ENCODE results near the gene CD4.

The CD4 gene

DNA sequence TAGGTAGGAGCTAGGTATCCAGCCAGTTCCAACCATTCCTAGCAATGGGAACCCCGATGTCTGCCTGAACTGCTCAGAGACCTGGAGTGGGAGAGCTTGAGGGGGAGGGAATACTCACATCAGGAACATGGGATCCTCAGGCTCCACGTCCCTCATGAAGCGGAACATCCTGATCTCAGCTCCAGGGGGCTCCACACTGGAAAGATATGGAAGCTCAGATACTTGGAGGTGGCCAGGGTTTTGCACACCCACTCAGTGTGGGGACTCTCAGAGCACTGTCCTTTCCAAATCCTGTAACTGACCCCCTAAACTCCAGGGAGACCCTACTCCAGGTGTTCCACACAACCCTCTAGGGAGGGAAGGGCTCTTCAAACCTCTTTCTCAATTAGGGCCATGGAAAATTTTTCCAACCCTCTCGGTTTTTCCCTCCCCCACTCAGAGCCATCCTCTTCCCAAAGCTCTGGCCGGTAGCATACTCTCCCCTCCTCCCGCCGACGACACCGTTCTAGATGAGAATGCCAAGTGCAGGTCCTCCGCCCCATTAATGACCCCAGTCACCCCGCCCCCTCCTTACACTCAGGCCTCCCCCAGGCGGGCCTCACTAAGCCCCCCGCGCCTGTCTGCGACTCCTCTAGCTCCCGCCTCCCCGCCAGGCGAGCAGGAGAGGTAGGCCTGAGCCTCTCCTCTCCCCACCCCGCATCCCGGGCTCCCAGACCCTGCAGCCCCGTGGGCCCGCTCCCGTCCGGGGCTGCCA, 37.0 kb upstream of the CD4 start:
- TF ChIP-seq, protein P1, sequence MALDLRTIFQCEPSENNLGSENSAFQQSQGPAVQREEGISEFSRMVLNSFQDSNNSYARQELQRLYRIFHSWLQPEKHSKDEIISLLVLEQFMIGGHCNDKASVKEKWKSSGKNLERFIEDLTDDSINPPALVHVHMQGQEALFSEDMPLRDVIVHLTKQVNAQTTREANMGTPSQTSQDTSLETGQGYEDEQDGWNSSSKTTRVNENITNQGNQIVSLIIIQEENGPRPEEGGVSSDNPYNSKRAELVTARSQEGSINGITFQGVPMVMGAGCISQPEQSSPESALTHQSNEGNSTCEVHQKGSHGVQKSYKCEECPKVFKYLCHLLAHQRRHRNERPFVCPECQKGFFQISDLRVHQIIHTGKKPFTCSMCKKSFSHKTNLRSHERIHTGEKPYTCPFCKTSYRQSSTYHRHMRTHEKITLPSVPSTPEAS (tag by site-specific recombination; IDR thresholded peaks at IDR 0.05) = 0 out of 2 replicates have a peak, but pooled peaks have one; percentile 12
- TF ChIP-seq ZNF146 (tag by site-specific recombination; IDR thresholded peaks at IDR 0.05) (no peak), ZNF571 (tag by site-specific recombination; IDR thresholded peaks at IDR 0.05) (no peak), OSR2 (tag by site-specific recombination; IDR thresholded peaks at IDR 0.05) (no peak), ZNF341 (tag by site-specific recombination; IDR thresholded peaks at IDR 0.05; ENCODE audit: low read depth) (peak; percentile 97), SP2 (tag by site-specific recombination; IDR thresholded peaks at IDR 0.05) (0 out of 2 replicates have a peak, but pooled peaks have one; percentile 44), KLF1 (tag by site-specific recombination; IDR thresholded peaks at IDR 0.05) (peak; percentile 11; the same call in 1 of the 2 replicates), IKZF3 (tag by site-specific recombination; IDR thresholded peaks at IDR 0.05) (peak; percentile 28; the same call in 1 of the 2 replicates)
- TF ChIP-seq, protein P2, sequence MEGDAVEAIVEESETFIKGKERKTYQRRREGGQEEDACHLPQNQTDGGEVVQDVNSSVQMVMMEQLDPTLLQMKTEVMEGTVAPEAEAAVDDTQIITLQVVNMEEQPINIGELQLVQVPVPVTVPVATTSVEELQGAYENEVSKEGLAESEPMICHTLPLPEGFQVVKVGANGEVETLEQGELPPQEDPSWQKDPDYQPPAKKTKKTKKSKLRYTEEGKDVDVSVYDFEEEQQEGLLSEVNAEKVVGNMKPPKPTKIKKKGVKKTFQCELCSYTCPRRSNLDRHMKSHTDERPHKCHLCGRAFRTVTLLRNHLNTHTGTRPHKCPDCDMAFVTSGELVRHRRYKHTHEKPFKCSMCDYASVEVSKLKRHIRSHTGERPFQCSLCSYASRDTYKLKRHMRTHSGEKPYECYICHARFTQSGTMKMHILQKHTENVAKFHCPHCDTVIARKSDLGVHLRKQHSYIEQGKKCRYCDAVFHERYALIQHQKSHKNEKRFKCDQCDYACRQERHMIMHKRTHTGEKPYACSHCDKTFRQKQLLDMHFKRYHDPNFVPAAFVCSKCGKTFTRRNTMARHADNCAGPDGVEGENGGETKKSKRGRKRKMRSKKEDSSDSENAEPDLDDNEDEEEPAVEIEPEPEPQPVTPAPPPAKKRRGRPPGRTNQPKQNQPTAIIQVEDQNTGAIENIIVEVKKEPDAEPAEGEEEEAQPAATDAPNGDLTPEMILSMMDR (tag by site-specific recombination; IDR thresholded peaks at IDR 0.05) = peak; percentile 48; the same call in 1 of the 2 replicates
- TF ChIP-seq, protein P3, sequence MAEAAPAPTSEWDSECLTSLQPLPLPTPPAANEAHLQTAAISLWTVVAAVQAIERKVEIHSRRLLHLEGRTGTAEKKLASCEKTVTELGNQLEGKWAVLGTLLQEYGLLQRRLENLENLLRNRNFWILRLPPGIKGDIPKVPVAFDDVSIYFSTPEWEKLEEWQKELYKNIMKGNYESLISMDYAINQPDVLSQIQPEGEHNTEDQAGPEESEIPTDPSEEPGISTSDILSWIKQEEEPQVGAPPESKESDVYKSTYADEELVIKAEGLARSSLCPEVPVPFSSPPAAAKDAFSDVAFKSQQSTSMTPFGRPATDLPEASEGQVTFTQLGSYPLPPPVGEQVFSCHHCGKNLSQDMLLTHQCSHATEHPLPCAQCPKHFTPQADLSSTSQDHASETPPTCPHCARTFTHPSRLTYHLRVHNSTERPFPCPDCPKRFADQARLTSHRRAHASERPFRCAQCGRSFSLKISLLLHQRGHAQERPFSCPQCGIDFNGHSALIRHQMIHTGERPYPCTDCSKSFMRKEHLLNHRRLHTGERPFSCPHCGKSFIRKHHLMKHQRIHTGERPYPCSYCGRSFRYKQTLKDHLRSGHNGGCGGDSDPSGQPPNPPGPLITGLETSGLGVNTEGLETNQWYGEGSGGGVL (tag by site-specific recombination; IDR thresholded peaks at IDR 0.05) = peak; percentile 82
- TF ChIP-seq, protein P4, sequence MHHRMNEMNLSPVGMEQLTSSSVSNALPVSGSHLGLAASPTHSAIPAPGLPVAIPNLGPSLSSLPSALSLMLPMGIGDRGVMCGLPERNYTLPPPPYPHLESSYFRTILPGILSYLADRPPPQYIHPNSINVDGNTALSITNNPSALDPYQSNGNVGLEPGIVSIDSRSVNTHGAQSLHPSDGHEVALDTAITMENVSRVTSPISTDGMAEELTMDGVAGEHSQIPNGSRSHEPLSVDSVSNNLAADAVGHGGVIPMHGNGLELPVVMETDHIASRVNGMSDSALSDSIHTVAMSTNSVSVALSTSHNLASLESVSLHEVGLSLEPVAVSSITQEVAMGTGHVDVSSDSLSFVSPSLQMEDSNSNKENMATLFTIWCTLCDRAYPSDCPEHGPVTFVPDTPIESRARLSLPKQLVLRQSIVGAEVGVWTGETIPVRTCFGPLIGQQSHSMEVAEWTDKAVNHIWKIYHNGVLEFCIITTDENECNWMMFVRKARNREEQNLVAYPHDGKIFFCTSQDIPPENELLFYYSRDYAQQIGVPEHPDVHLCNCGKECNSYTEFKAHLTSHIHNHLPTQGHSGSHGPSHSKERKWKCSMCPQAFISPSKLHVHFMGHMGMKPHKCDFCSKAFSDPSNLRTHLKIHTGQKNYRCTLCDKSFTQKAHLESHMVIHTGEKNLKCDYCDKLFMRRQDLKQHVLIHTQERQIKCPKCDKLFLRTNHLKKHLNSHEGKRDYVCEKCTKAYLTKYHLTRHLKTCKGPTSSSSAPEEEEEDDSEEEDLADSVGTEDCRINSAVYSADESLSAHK (tag by site-specific recombination; IDR thresholded peaks at IDR 0.05) = 0 out of 2 replicates have a peak, but pooled peaks have one; percentile 7
- TF ChIP-seq, protein P5, sequence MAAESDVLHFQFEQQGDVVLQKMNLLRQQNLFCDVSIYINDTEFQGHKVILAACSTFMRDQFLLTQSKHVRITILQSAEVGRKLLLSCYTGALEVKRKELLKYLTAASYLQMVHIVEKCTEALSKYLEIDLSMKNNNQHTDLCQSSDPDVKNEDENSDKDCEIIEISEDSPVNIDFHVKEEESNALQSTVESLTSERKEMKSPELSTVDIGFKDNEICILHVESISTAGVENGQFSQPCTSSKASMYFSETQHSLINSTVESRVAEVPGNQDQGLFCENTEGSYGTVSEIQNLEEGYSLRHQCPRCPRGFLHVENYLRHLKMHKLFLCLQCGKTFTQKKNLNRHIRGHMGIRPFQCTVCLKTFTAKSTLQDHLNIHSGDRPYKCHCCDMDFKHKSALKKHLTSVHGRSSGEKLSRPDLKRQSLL (tag by site-specific recombination; IDR thresholded peaks at IDR 0.05) = peak; percentile 44; the same call in 1 of the 2 replicates
- peak overlapping the region; percentile 99 for H3K4me3 ChIP-seq (ENCODE audit: low read depth, low read length)
- 0 out of 2 replicates have a peak, but pooled peaks cover 2% of the 10 kb centered on the region for H3K4me1 ChIP-seq (ENCODE audit: control insufficient read depth, insufficient read depth, low read length)
- no peaks in the 10 kb centered on the region for H3K9me3 ChIP-seq (ENCODE audit: control insufficient read depth, insufficient read depth, low read depth, low read length)
- ChIA-PET CTCF (interaction anchor here (0.5 to 5.6 kb wide), 32 partner anchors 9 to 249 kb away, joined by 3 to 140 read pairs (median 6); partner anchors contain the start of genes CDCA3, COPS7A, GPR162 and PTMS), POLR2A (interaction anchor here (0.7 to 4.2 kb wide), 29 partner anchors 8 to 211 kb away, joined by 3 to 79 read pairs (median 8); partner anchors contain the start of genes C12orf57, CD4, CDCA3 and COPS7A)
- H3K36me3 ChIP-seq (ENCODE audit: control insufficient read depth in 2 of 2, insufficient read depth in 1 of 2, low read length in 2 of 2) = peaks cover 29 to 48% of the 10 kb centered on the region in 2 experiments
- peak overlapping the region; percentile 93 for H3K27ac ChIP-seq (ENCODE audit: extremely low read depth, low read depth, low read length)
